ENCODE data around the gene TMEM92. TPM values are rescaled to one million over a fixed set of nuclear protein-coding genes. Genes with fewer than 3 reads are reported as not detected.
A peak's percentile ranks its signal among the peaks of the same experiment; 100 is the strongest.

Gene TMEM92
- total and polyA plus RNA-seq, 2 of the 13 experiments (the other 11 are each of a cell fraction or from before 2014, with no cell fraction given): 0.07 TPM; not detected in 1

DNA sequence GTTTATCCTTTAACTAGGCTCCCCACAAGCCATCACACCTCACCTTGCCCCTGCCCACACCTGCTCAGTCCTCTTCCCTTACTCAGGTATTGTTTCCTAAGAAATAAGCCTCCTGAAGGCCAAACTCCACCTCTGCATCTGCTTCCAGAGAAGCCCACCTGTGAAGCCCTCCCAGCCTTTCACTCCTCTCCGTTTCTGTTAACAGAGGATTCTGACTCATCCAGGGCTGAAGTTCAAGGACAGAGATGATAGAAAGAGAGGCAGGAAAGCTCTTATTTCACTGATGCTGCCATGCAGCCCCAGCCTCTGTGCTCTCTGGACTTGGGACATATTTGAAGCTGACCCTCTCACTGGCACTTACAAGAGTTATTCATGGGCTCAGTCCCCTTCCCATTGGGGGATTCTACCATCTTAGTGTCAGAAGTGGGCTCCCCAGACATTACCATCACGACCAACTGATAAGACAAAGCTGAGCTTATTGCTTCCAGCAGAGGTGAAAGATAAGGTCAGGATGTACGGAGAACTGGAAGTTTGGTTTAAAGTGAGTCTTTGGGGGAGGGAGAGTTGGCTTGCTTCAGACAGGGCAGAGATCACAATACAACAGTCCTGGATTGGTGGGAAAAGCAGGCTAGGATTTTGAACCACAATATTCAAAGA is 36.3 kb downstream of the TMEM92 start (continued):
- TF ChIP-seq, protein P1, sequence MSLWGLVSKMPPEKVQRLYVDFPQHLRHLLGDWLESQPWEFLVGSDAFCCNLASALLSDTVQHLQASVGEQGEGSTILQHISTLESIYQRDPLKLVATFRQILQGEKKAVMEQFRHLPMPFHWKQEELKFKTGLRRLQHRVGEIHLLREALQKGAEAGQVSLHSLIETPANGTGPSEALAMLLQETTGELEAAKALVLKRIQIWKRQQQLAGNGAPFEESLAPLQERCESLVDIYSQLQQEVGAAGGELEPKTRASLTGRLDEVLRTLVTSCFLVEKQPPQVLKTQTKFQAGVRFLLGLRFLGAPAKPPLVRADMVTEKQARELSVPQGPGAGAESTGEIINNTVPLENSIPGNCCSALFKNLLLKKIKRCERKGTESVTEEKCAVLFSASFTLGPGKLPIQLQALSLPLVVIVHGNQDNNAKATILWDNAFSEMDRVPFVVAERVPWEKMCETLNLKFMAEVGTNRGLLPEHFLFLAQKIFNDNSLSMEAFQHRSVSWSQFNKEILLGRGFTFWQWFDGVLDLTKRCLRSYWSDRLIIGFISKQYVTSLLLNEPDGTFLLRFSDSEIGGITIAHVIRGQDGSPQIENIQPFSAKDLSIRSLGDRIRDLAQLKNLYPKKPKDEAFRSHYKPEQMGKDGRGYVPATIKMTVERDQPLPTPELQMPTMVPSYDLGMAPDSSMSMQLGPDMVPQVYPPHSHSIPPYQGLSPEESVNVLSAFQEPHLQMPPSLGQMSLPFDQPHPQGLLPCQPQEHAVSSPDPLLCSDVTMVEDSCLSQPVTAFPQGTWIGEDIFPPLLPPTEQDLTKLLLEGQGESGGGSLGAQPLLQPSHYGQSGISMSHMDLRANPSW (CRISPR knock-in tag; IDR thresholded peaks at IDR 0.05; ENCODE audit: borderline replicate concordance): no peak
- TF ChIP-seq CC2D1A (CRISPR knock-in tag; IDR thresholded peaks at IDR 0.05) (no peak), HNRNPH1 (optimal IDR thresholded peaks at IDR 0.05; ENCODE audit: low read depth, low read length) (no peak), ZFP36L1 (CRISPR knock-in tag; IDR thresholded peaks at IDR 0.05) (no peak), ZNF160 (CRISPR knock-in tag; IDR thresholded peaks at IDR 0.05) (no peak), ZNF44 (CRISPR knock-in tag; IDR thresholded peaks at IDR 0.05) (no peak), CENPBD1 (CRISPR knock-in tag; IDR thresholded peaks at IDR 0.05; ENCODE audit: borderline replicate concordance, low read depth) (no peak), RARA (CRISPR knock-in tag; IDR thresholded peaks at IDR 0.05) (peak; percentile 34; the same call in 1 of the 2 replicates), ZNF317 (CRISPR knock-in tag; IDR thresholded peaks at IDR 0.05) (no peak), HDAC1 (CRISPR knock-in tag; IDR thresholded peaks at IDR 0.05) (0 out of 2 replicates have a peak, but pooled peaks have one; percentile 57), PHF8 (CRISPR knock-in tag; IDR thresholded peaks at IDR 0.05) (no peak), DRAP1 (CRISPR knock-in tag; IDR thresholded peaks at IDR 0.05) (no peak), ARNT (IDR thresholded peaks at IDR 0.05) (no peak), THAP9 (CRISPR knock-in tag; IDR thresholded peaks at IDR 0.05; ENCODE audit: borderline replicate concordance) (no peak), SP2 (CRISPR knock-in tag; IDR thresholded peaks at IDR 0.05) (no peak), ZFYVE20 (CRISPR knock-in tag; IDR thresholded peaks at IDR 0.05; ENCODE audit: borderline replicate concordance, low read depth) (no peak), GLI4 (CRISPR knock-in tag; IDR thresholded peaks at IDR 0.05; ENCODE audit: borderline replicate concordance) (0 out of 2 replicates have a peak, but pooled peaks have one; percentile 39), THRA (CRISPR knock-in tag; IDR thresholded peaks at IDR 0.05; ENCODE audit: borderline replicate concordance) (0 out of 2 replicates have a peak, but pooled peaks have one; percentile 40), ZNF674 (CRISPR knock-in tag; IDR thresholded peaks at IDR 0.05; ENCODE audit: low read depth) (no peak), POLR2AphosphoS5 (IDR thresholded peaks at IDR 0.05; ENCODE audit: low read depth, low read length) (no peak)
- TF ChIP-seq, protein P2, sequence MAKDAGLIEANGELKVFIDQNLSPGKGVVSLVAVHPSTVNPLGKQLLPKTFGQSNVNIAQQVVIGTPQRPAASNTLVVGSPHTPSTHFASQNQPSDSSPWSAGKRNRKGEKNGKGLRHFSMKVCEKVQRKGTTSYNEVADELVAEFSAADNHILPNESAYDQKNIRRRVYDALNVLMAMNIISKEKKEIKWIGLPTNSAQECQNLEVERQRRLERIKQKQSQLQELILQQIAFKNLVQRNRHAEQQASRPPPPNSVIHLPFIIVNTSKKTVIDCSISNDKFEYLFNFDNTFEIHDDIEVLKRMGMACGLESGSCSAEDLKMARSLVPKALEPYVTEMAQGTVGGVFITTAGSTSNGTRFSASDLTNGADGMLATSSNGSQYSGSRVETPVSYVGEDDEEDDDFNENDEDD (CRISPR knock-in tag; IDR thresholded peaks at IDR 0.05; ENCODE audit: borderline replicate concordance): no peak
